GM10248 (cell line): ENCODE measurements around the gene ASXL1.
"Not testable (repeated sequence)": the region's sequence is repeated elsewhere in the genome, so short reads cannot be mapped to it uniquely, and the experiment has no call there.

Experiments
- CTCF ChIA-PET: fragments of 300-600 bp; sonication (Branson Sonifier 250); formaldehyde crosslinking; extraction: SDS; loops from one replicate; lab custom pipeline; 2021; ENCODE audit warnings: antibody characterized with exemption; lab: Yijun Ruan, JAX
- POLR2A ChIA-PET: fragments of 350-650 bp; sonication (Branson Sonifier 250); formaldehyde crosslinking; extraction: SDS; loops from one replicate; lab custom pipeline; 2020; ENCODE audit warnings: antibody characterized with exemption; lab: Yijun Ruan, JAX
- DNase-seq: peaks from one replicate; pipeline ENCODE4 v3.0.0; 2012; ENCODE audit errors: extremely low spot score
- CTCF ChIP-seq: IDR thresholded peaks from 2 replicates; pipeline ENCODE4 v1.5.1; 2012; ENCODE audit warnings: mild to moderate bottlenecking, low read depth; ENCODE audit errors: extremely low read depth, missing control alignments, control extremely low read depth

The ASXL1 gene

GRCh38 chr20:32333988-32334885, 23.9 kb upstream of the ASXL1 start:
- TF ChIP-seq CTCF: no peak
- ChIA-PET POLR2A (no interaction called here), CTCF (interaction anchor here (2.3 kb wide), 1 partner anchor 122 kb away, joined by 5 read pairs; no protein-coding TSS in a partner anchor)
- peak; percentile 36 for DNase-seq

DNA sequence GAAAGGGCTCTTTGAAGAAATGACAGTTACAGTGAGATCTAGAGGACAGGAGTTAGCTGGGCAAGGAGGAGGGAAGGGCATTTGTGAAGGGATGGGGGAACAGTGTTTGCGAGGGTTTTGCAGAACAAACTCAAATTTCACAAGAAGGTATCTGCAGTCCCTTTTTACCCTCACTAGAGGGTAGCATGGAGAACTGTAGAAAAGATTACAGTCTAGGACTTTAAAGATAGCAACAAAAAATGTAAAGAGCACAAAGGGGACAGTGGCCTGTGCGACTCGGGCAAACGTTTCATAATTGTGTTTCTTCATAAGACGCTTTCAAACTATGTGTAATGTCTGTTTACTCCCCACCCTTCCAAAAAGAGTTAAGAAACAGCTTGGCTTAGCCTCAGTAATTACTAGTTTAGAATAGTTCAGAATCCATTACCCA, 21.2 kb upstream of the ASXL1 start:
- DNase-seq: no peak
- CTCF ChIA-PET: interaction anchor here (0.9 to 3.6 kb wide), 11 partner anchors 9 to 113 kb away, joined by 3 to 29 read pairs (median 3); no protein-coding TSS in a partner anchor
- peak; percentile 65 for TF ChIP-seq CTCF
- POLR2A ChIA-PET: no interaction called here

GRCh38 chr20:32337937-32338661, 20.0 kb upstream of the ASXL1 start:
- CTCF ChIA-PET: interaction anchor here (0.9 to 3.6 kb wide), 11 partner anchors 7 to 115 kb away, joined by 3 to 29 read pairs (median 3); partner anchors contain the start of gene ASXL1

GRCh38 chr20:32338665-32339064, 19.5 kb upstream of the ASXL1 start:
- DNase-seq: no peak
- ChIA-PET CTCF (interaction anchor here (1.0 to 3.6 kb wide), 5 partner anchors 9 to 21 kb away, joined by 3 to 29 read pairs (median 8); partner anchors contain the start of gene ASXL1), POLR2A (no interaction called here)
- no peak for TF ChIP-seq CTCF

More at GRCh38 chr20:32337937-32338661, 20.0 kb upstream of the ASXL1 start:
- TF ChIP-seq CTCF: no peak
- POLR2A ChIA-PET: no interaction called here
- DNase-seq: no peak

GRCh38 chr20:32339116-32339515, 19.0 kb upstream of the ASXL1 start:
- no peak for DNase-seq
- no peak for TF ChIP-seq CTCF
- POLR2A ChIA-PET: no interaction called here
- CTCF ChIA-PET: interaction anchor here (1.0 to 3.6 kb wide), 3 partner anchors 9 to 19 kb away, joined by 3 to 29 read pairs (median 3); partner anchors contain the start of gene ASXL1

DNA sequence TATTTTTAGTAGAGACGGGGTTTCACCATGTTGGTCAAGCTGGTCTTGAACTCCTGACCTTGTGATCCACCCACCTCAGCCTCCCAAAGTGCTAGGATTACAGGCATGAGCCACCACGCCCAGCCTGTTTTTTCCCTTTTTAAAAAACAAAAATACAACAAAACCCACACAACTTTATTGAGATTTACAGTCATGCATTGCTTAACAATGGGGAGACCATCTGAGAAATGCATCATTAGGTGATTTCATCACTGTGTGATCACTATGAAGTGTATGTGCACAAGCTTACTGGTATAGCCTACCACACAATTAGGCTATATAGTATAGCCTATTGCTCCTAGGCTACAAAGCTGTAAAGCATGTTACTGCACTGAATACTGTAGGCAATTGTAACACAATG, 17.1 kb upstream of the ASXL1 start:
- POLR2A ChIA-PET: not testable (repeated sequence)
- CTCF ChIA-PET: interaction anchor here (1.2 to 1.5 kb wide), 2 partner anchors 15 to 208 kb away, joined by 3 read pairs; no protein-coding TSS in a partner anchor

More for the DNA sequence above, 17.1 kb upstream of the ASXL1 start:
- DNase-seq: not testable (repeated sequence)
